Esophagus squamous epithelium (tissue), 5 donors: Measurements from ENCODE around the gene DDR2. TPM values are rescaled to one million over a fixed set of nuclear protein-coding genes. Genes with fewer than 3 reads are reported as not detected.

Experiments used
- DNase-seq: peaks from one replicate; lab custom pipeline; 2025; lab: John Stamatoyannopoulos, UW
- H3K27ac ChIP-seq, 4 donors: fragments of 200-600 bp; sonication (generic); one replicate each; pipeline ENCODE4 v1.5.1; 2016 to 2019; ENCODE audit warnings: mild to moderate bottlenecking in 1 of 4
- H3K27me3 ChIP-seq, 4 donors: fragments of 200-600 bp; sonication (generic); 1 replicate in 3 of 4; 2 replicates in 1 of 4; pipeline versions ENCODE4 v1.5.1 to v1.6.0; 2017 to 2021; ENCODE audit warnings: antibody characterized with exemption in 1 of 4
- H3K36me3 ChIP-seq, 3 donors: fragments of 200-600 bp; sonication (generic); one replicate each; pipeline ENCODE4 v1.5.1; 2016 to 2019
- H3K4me1 ChIP-seq, 3 donors: fragments of 200-600 bp; sonication (generic); one replicate each; pipeline ENCODE4 v1.5.1; 2017 to 2019
- H3K4me3 ChIP-seq, 4 donors: fragments of 200-600 bp; sonication (generic); 1 replicate in 3 of 4; 2 replicates in 1 of 4; pipeline ENCODE4 v1.5.1; 2016 to 2019; ENCODE audit warnings: mild to moderate bottlenecking in 2 of 4, moderate library complexity in 1 of 4
- H3K9me3 ChIP-seq, 3 donors: fragments of 200-600 bp; sonication (generic); one replicate each; pipeline ENCODE4 v1.5.1; 2016 to 2019
- CTCF ChIP-seq, 6 experiments: fragments of 450-650 bp in 4 of 6; fragments of 200-600 bp in 2 of 6; sonication (generic) in 2 of 6; IDR thresholded peaks; one replicate each; pipeline ENCODE4 v1.5.1; 2016 to 2019; ENCODE audit warnings: antibody characterized with exemption in 6 of 6, mild to moderate bottlenecking in 4 of 6, moderate library complexity in 4 of 6
- POLR2A ChIP-seq, 4 donors: fragments of 450-650 bp; IDR thresholded peaks; one replicate each; pipeline ENCODE4 v1.6.1; 2017; ENCODE audit warnings: antibody characterized with exemption in 4 of 4, mild to moderate bottlenecking in 4 of 4, moderate library complexity in 3 of 4
- WGBS, 2 donors: methylation state at CpG; one replicate each; pipeline ENCODE4 v1.1.5; 2018; 5-methylcytosine and 5-hydroxymethylcytosine counted together
- intact Hi-C: fragments of 100-400 bp; cut with DNase I; formaldehyde crosslinking; loops from one replicate; pipeline ENCODE4 v1.15.0; 2022
- total RNA-seq, 4 donors: library from RNA; depleted of rRNA; stranded (reverse); fragments of >200 nt; gene quantifications; one replicate each; pipeline ENCODE4 v1.1.0, GENCODE V29; 2016
- donor health status: DM: yes; HTN: yes; CAD: no.

The DDR2 gene
- total RNA-seq, 4 donors from 2014 or later: 1.5 to 88.1 (median 15.9) TPM

GRCh38 chr1:162732094-162732493, 99.8 kb downstream of the DDR2 start:
- H3K27me3 ChIP-seq: no peaks in the 10 kb centered on the region

GRCh38 chr1:162732566-162733335, 100.5 kb downstream of the DDR2 start:
- 28 to 30% methylated on average over 6 to 7 of the region's 8 CpGs for WGBS, 2 donors
- Histone ChIP-seq H3K4me1 (peaks cover 0 to 35% (median 16%) of the 10 kb centered on the region in 3 donors), H3K4me3 (no peak overlapping the region), H3K36me3 (no peaks in the 10 kb centered on the region), H3K27me3 (no peaks in the 10 kb centered on the region), H3K9me3 (no peaks in the 10 kb centered on the region), H3K27ac (peak overlapping the region; percentile 5 to 80 (median 76))
- no peak for DNase-seq
- TF ChIP-seq POLR2A (IDR thresholded peaks at IDR 0.05) (no peak), CTCF (IDR thresholded peaks at IDR 0.05) (no peak)
- intact Hi-C loops: no loop called here

More at GRCh38 chr1:162732094-162732493, 99.8 kb downstream of the DDR2 start:
- H3K36me3 ChIP-seq: no peaks in the 10 kb centered on the region
- H3K9me3 ChIP-seq: no peaks in the 10 kb centered on the region
- TF ChIP-seq POLR2A (IDR thresholded peaks at IDR 0.05) (no peak), CTCF (IDR thresholded peaks at IDR 0.05) (no peak)
- H3K4me1 ChIP-seq: peaks cover 0 to 35% (median 16%) of the 10 kb centered on the region in 3 donors
- no peak for DNase-seq
- intact Hi-C loops: no loop called here
- H3K4me3 ChIP-seq: no peak overlapping the region
- peak overlapping the region; percentile 5 to 80 (median 76) for H3K27ac ChIP-seq

GRCh38 chr1:162733336-162733590, 101.0 kb downstream of the DDR2 start:
- H3K27ac ChIP-seq: peak overlapping the region; percentile 5 to 80 (median 76)
- H3K36me3 ChIP-seq: no peaks in the 10 kb centered on the region
- TF ChIP-seq CTCF (IDR thresholded peaks at IDR 0.05) (no peak), POLR2A (IDR thresholded peaks at IDR 0.05) (no peak)
- no peaks in the 10 kb centered on the region for H3K27me3 ChIP-seq
- DNase-seq: no peak
- H3K4me1 ChIP-seq: peaks cover 0 to 35% (median 16%) of the 10 kb centered on the region in 3 donors
- H3K9me3 ChIP-seq: no peaks in the 10 kb centered on the region
- intact Hi-C loops: no loop called here
- 7% methylated on average over 1 of the region's 1 CpG; no CpG with 5 or more reads in 1 of the 2 donors for WGBS, 2 donors
- no peak overlapping the region for H3K4me3 ChIP-seq

GRCh38 chr1:162734047-162734446, 101.8 kb downstream of the DDR2 start:
- no peak for DNase-seq
- intact Hi-C loops: no loop called here
- H3K27me3 ChIP-seq: no peaks in the 10 kb centered on the region
- no peaks in the 10 kb centered on the region for H3K9me3 ChIP-seq
- H3K36me3 ChIP-seq: no peaks in the 10 kb centered on the region
- peak overlapping the region in 1 of 4 donors; percentile 80 for H3K27ac ChIP-seq
- WGBS, 2 donors: 69 to 75% methylated on average over 2 of the region's 2 CpGs
- TF ChIP-seq CTCF (IDR thresholded peaks at IDR 0.05) (no peak), POLR2A (IDR thresholded peaks at IDR 0.05) (no peak)
- H3K4me1 ChIP-seq: peaks cover 0 to 35% (median 16%) of the 10 kb centered on the region in 3 donors
- H3K4me3 ChIP-seq: no peak overlapping the region

GRCh38 chr1:162736184-162736583, 103.9 kb downstream of the DDR2 start:
- Histone ChIP-seq H3K27me3 (no peaks in the 10 kb centered on the region), H3K4me3 (no peak overlapping the region), H3K27ac (no peak overlapping the region), H3K4me1 (peaks cover 0 to 34% (median 16%) of the 10 kb centered on the region in 3 donors), H3K36me3 (no peaks in the 10 kb centered on the region), H3K9me3 (no peaks in the 10 kb centered on the region)
- DNase-seq: no peak
- WGBS, 2 donors: 83 to 94% methylated on average over 3 of the region's 3 CpGs
- intact Hi-C loops: no loop called here
- TF ChIP-seq POLR2A (IDR thresholded peaks at IDR 0.05) (no peak), CTCF (IDR thresholded peaks at IDR 0.05) (no peak)
